GM19023 (cell line): ENCODE results near the gene RAB23.
A peak's percentile ranks its signal among the peaks of the same experiment; 100 is the strongest.
"Not testable (repeated sequence)": the region's sequence is repeated elsewhere in the genome, so short reads cannot be mapped to it uniquely, and the experiment has no call there.

Source experiments
- ATAC-seq: cut with Tn5 transposase; IDR thresholded peaks from one replicate; pipeline ENCODE4 v1.9.1; 2021; ENCODE audit warnings: mild to moderate bottlenecking, moderate library complexity; ENCODE audit not compliant: unreplicated experiment

Gene RAB23

DNA sequence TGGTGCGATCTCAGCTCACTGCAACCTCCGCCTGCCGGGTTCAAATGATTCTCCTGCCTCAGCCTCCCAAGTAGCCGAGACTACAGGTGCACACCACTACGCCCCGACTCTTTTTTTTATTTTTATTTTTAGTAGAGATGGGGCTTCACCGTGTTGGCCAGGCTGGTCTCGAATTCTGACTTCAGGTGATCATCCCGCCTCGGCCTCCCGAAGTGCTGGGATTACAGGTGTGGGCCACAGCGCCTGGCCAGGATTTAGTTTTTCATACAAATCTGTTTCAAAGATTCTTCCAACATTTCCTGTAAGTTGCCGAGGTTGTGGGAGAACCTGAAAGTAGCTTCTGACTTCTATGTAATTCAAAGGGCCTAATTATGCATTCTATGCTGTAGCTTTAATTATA lies 21.4 kb upstream of the RAB23 start:
- not testable (repeated sequence) for ATAC-seq

- no peak for ATAC-seq
These were observed 20.4 kb upstream of the RAB23 start for GRCh38 chr6:57242505-57242904.

GRCh38 chr6:57226221-57226620 lies 4.1 kb upstream of the RAB23 start:
- no peak for ATAC-seq

GRCh38 chr6:57224769-57225515 lies 2.8 kb upstream of the RAB23 start:
- no peak for ATAC-seq

- no peak for ATAC-seq
These were observed 603 bp upstream of the RAB23 start for GRCh38 chr6:57222743-57223077.

GRCh38 chr6:57221191-57221935 lies 744 bp downstream of the RAB23 start:
- ATAC-seq = peak; percentile 72

- ATAC-seq = no peak
These were observed 1.9 kb downstream of the RAB23 start for GRCh38 chr6:57220083-57220703.

GRCh38 chr6:57217270-57217669 lies 4.8 kb downstream of the RAB23 start:
- no peak for ATAC-seq

GRCh38 chr6:57216235-57217101 lies 5.6 kb downstream of the RAB23 start:
- no peak for ATAC-seq

DNA sequence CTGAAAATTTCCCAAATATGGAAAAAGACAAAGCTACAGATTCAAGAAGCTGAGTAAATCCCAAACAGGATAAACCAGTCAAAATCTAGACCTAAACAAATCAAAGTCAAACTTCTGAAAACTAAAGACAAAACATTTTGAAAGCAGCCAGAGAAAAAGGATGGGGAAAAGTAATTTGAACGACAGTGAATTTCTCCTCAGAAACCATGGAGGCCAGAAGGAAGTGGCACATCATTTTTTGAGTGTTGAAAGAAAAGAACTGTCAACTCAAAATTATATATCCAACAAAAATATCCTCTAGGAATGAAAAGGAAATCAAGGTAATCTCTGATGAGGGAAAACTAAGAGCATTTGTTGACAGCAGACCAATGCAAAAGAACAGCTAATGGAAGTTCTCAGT lies 6.8 kb downstream of the RAB23 start:
- ATAC-seq = no peak

GRCh38 chr6:57210060-57210459 lies 12.0 kb downstream of the RAB23 start:
- ATAC-seq = no peak

GRCh38 chr6:57209030-57209429 lies 13.1 kb downstream of the RAB23 start:
- no peak for ATAC-seq

- ATAC-seq = no peak
These were observed 14.2 kb downstream of the RAB23 start for GRCh38 chr6:57207872-57208271.

DNA sequence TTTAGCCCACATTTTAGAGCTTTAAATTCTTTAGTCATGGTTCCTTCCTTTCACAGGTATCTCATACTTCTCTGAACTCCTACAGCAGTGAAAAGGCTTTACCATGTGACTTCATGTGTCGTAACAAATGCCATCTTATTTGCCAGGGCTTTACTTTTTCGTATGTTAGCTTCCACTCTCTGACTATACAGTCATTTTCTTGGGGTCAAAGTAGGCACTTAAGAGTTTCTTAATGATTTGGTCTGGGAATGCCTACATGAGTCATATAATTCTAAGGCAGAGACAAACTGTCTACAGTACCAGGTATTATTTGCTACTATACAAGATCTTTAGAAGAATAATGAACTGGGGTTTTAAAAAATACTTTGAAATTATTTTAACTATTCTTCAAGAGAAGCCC lies 15.0 kb downstream of the RAB23 start:
- no peak for ATAC-seq

DNA sequence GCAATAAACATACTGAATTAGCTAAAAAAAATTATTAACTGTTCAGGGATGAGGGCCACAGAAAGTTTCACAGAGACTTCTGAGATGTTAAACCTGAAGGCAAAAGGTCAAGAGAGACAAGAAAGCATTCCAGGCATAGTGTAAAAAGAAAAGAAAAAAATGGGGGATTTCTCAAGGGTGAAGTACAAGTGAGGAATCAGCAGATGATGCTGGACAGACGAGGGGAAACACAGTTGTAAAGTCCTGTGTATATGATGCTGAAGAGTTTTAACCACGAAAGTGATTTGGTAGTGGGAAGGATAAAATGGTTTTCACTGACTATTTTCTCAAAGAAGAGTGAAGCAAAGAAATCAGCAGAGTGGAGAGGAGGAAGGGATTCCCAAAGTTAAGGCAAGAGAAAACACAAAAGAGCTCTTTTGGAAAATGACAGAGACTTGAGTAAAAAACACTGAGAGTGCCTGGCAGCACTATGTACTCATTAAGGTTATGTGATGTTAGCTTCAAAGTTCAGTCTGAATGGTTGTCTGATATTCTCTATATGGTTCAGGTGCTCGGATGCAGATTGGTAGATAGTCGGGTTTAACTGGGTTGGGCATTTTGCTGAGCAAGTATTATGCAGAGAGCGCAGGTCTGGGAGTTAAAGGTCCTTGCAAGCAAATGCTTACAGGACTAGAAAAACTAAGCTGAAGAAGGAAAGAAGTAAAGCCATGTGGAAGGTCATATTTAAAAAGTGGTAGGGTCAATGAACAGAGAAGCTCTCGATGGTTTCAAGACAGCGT lies 16.4 kb downstream of the RAB23 start:
- ATAC-seq = no peak

GRCh38 chr6:57201718-57202117 lies 20.4 kb downstream of the RAB23 start:
- no peak for ATAC-seq

DNA sequence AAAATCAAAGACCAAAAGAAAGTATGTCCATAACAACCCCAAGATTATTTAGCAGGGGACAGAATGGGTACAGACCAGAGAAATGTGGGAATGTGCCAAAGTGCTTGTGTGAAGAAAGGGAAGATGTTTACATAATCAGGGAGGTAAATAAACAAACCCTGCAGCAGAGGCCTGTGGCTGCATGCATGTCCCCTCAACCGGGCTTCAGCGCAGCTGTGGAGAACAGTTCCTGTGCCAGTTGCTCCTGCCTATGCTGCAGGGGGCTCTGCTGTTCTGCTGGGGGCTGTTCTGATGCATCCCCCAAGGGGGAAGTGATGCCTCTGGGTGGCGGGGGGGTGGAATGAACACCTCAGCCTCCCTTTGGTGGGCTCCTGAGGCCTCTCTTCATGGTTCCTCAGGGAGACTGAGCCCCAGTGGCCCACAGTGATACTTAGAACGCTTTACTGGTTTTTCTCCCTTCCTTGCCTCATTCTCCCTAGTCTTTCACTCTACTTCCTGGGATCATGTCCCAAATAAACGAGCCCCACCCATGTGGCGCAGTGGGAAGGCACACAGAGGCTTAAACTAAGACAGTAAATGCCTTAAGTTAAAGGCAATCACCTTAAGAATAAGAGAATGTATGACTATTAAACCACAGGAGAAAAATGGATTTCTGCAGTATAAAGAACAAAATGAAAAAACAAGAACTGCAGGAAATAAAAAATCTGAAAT lies 23.0 kb downstream of the RAB23 start:
- no peak for ATAC-seq

DNA sequence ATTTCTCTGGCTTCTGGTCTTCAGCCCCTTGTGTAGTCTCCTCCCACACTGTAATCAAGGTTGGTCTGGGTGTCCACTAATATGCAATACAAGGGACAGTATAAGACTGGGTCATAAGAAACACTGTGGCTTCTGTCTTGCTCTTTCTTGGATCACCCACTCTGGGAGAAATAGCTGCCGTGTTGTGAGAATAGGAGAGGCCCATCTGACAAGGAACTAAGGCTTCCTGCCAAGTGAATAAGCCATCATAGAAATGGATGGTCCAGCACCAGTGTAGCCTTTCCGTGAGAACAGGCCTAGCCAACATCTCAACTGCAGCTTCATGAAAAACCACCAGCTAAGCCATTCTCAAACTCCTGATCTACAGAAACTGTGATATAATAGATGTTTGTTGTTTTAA lies 26.6 kb downstream of the RAB23 start:
- no peak for ATAC-seq

DNA sequence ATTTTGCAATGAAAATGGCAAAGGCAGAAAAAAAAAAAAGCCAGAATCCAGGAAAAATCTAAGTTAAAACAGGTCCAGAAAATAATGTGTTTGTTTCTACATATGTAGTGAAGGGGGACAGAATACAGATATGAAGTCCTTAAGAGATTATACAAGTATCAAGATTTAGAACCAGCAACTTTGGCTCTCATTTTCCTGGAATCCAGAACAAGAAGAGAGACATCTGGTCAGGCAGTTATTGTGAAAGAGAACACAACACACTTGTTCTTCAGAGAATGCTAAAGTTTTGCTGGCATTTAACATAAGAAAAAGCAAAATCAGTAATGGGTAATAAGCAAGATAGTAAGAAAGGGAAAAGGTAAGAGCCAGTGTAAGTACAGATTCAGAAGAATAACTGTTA lies 28.9 kb downstream of the RAB23 start:
- no peak for ATAC-seq

GRCh38 chr6:57190140-57190539 lies 32.0 kb downstream of the RAB23 start:
- ATAC-seq = no peak
